Measurements from ENCODE around the gene ZNF20.

- no peak for TF ChIP-seq EZH2 (IDR thresholded peaks at IDR 0.05; ENCODE audit: borderline replicate concordance, control insufficient read depth, low read depth, low read length)
- TF ChIP-seq CTCF (IDR thresholded peaks at IDR 0.05 in 2 of 3, conservative IDR thresholded peaks at IDR 0.05 in 1 of 3; ENCODE audit: control insufficient read depth in 2 of 3, extremely low read depth in 1 of 3, insufficient read depth in 1 of 3, low read depth in 3 of 3, low read length in 3 of 3): no peak
- TF ChIP-seq TAF1 (IDR thresholded peaks at IDR 0.05; ENCODE audit: borderline replicate concordance, low read depth, low read length): no peak
- TF ChIP-seq ATF3 (IDR thresholded peaks at IDR 0.05; ENCODE audit: borderline replicate concordance, extremely low read depth, low read depth, low read length): no peak
- no peak for TF ChIP-seq DPF2 (IDR thresholded peaks at IDR 0.05)
- TF ChIP-seq SMC3 (IDR thresholded peaks at IDR 0.05; ENCODE audit: borderline replicate concordance, low read length): no peak
Observed at GRCh38 chr19:12111176-12111575, 29.0 kb downstream of the ZNF20 start.

All from GM12878 (cell line).